HG03139 (cell line): ENCODE results near the gene MUL1.
"Not testable (repeated sequence)": the region's sequence is repeated elsewhere in the genome, so short reads cannot be mapped to it uniquely, and the experiment has no call there.

Experiments
- ATAC-seq: cut with Tn5 transposase; IDR thresholded peaks from one replicate; pipeline ENCODE4 v1.9.1; 2021; ENCODE audit not compliant: unreplicated experiment

MUL1 gene

DNA sequence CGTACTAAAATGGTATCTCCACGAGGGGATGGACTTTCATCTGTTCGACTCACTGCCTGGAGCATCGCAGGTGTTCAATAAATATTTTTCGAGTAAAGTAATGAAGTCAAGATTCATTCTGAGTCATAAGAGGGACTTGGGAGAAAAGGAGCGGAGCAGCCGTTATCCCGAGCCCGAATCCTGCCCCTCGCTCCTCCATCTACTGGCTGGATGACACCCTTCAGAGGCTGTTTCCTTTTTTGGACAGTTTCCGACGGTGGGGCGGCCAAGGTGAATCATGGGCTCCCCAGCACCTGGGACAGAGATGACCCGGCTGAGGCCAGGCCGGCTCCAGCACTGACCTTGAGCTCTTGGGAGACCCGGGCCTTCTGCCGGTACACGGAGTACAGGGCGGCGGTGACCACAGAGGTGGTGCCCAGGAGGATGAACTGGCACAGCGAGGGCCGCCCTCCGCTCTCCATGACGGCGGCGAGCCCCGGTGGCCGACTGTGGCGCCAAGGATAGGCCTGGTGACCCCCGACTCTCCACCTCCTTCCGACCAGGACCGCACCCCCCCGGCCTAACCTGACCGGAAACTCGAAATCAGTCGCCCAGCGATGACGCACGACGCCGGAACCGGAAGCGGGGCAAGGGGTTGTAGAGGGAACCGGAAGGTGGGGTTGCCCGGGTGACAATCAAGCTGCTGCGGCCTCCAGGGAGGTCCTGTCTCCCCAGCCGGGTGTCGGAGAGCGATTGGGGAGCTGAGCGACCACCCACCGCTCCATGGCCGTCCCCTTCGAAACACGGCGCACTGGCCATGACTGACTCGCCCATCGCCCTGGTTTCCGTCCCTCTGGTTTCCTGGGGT, at the start of gene MUL1:
MUL1 (minus strand) TSS at position 588 of the 847 bp plus-strand sequence; CDS start at position 461, 127 bp downstream.
- ATAC-seq, result peak; percentile 93

DNA sequence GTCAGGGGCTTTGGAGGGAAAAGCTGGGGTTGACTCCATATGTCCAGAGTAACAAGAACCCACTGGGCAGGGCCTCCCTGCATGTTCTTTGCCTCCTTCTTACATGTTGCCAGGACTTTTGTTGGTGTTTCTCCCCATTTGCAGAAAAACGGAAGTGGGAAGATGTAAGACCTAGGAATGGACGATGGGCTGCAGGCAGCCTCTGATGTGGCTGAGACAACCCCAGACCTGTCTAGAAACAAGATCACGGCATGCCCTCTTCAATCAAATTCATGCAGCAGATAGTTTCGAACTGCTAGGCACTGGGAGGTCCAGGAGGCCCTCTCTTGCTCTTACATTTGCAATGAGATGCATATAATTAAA, 47.8 kb upstream of the MUL1 start:
- ATAC-seq, result no peak

- no peak for ATAC-seq
Observed at GRCh38 chr1:20555025-20555757, 47.2 kb upstream of the MUL1 start.

- no peak for ATAC-seq
Observed at GRCh38 chr1:20552728-20553445, 44.9 kb upstream of the MUL1 start.

DNA sequence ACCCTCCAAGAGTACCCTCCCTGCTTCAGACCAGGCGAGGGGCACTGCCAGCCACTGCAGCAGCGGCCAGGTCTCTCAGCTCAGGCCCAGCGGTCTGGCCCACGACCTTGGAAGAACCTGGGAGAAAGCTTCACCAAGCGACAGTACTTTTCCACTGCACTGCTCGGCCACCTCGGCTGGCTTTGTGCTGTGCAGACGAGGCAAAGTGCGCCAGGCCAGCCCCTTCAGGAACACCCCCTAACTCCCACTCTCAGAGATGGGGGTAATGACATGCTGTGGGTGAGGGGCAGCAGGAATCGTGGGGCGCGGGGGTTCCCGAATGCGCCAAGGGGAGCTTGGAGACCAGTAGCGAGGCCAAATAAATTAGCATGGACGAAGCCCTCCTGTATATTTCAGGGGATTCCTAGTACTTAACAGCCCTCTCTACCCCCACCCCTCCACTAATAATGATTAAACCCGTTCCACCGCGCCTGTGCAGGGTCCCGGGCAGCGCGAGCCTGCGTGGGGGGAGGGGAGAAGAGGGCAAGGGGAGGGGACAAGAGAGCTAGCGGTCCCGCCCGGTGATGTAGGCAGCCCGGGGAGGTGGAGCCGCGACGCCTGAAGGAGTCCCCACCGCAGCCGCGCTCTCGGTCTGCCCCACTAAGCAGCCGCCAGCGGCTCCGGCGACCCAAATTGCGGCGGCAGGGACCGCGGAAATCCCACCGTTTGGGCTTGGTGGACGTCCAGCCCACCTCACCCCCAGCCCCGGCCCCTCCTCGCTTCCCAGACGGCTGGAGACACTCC, 44.2 kb upstream of the MUL1 start, which contains the start of gene FAM43B:
FAM43B (plus strand) TSS at position 629 of the 783 bp plus-strand sequence. CDS start 401 bp downstream, outside the sequence.
- ATAC-seq, result no peak

DNA sequence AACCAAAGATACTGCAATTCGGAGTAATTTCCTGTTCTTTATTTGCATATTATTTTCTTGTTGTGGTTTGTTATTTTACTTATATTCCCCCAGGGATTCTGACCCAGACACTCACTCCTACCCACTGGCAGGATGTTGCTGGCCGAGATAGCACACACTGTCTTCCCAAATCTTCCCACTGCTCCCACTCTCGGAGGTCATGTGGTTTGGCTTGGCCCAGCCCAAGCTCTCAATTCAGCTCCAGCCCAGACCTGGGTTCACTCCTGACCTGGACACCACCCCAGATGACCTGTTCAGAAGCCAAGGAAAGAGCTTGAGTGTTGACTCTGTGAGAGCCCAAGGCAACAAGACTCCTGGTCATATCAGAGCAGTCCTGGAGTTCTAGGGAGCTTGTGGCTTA, 43.2 kb upstream of the MUL1 start:
- no peak for ATAC-seq

DNA sequence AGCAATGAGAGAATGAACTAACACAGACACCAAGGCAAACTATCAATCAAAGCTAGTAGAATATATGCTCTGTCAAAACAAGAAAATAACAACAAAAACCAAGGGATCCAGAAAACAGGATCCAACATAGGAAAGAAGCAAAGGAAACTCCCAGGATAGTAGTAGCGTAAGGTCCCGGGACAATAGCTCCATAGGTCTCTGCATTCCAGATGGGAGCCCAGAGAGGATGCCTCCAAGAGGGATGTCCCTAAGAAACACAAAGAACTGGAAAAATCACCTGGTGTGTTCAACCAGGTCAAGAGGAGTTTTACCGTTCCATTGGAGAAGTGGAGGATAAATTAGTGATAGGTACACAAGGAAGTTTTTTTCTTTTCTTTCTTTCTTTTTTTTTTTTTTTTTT, 38.7 kb upstream of the MUL1 start:
- no peak for ATAC-seq

GRCh38 chr1:20540281-20540680, 32.3 kb upstream of the MUL1 start:
- no peak for ATAC-seq

DNA sequence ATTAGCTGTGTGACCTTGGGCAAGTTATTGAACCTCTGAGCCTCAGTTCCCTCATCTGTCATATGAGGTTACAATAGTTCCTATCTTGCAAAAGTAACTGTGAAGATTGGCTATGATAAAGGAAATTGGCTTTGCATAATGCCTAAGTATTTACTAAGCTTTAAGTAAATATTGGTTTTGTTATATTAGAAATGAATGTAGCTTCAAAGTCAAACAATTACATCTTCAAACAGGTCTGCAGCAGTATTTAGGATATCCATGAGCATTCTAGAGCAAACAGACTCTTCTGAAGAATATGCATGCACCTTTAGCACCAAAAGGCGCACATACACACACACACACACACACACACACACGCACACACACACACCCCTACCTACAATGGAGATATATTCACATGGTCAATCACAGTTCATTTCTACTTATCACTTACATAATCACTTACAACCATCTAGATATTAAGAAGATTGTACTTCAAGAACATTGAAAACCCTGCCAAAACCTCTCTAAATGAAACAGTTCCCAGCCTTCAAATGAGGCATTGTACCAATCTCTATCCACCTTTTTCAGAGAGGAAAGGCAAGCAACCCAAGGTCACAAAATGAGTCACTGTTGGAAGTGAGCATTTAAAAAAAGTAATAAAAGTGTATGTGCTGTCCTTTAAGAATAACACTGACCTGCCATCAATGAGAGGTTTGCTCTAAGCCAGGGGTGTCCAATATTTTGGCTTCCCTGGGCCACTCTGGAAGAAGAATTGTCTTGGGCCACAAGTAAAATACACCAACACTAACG, 31.0 kb upstream of the MUL1 start:
- ATAC-seq, result no peak

GRCh38 chr1:20538227-20538626, 30.3 kb upstream of the MUL1 start:
- no peak for ATAC-seq

- ATAC-seq, result no peak
Observed at GRCh38 chr1:20534659-20535417, 26.9 kb upstream of the MUL1 start.

- ATAC-seq, result no peak
Observed at GRCh38 chr1:20533635-20534034, 25.7 kb upstream of the MUL1 start.

DNA sequence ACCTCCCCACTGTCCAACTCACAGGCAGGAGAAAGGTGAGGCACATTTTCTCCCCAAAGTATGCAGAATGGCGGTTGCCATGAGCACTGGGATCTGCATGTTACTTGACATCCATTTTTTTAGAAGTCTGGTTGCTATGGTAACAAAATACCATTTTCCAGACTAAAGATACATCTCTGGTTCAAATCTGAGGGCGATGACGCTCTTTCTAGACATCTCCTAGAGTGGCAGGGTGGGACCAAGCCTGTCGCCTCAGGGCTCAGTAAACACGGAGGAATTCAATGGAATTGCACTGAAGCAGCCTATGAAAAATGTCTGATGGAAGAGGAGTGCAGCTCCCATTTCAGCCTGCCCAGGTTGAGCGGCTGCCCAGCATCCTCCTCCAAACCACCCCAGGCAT, 22.9 kb upstream of the MUL1 start:
- no peak for ATAC-seq

- no peak for ATAC-seq
Observed at GRCh38 chr1:20530306-20530705, 22.4 kb upstream of the MUL1 start.

- no peak for ATAC-seq
Observed at GRCh38 chr1:20528221-20528620, 20.3 kb upstream of the MUL1 start.

GRCh38 chr1:20526267-20526666, 18.3 kb upstream of the MUL1 start:
- ATAC-seq, result no peak

DNA sequence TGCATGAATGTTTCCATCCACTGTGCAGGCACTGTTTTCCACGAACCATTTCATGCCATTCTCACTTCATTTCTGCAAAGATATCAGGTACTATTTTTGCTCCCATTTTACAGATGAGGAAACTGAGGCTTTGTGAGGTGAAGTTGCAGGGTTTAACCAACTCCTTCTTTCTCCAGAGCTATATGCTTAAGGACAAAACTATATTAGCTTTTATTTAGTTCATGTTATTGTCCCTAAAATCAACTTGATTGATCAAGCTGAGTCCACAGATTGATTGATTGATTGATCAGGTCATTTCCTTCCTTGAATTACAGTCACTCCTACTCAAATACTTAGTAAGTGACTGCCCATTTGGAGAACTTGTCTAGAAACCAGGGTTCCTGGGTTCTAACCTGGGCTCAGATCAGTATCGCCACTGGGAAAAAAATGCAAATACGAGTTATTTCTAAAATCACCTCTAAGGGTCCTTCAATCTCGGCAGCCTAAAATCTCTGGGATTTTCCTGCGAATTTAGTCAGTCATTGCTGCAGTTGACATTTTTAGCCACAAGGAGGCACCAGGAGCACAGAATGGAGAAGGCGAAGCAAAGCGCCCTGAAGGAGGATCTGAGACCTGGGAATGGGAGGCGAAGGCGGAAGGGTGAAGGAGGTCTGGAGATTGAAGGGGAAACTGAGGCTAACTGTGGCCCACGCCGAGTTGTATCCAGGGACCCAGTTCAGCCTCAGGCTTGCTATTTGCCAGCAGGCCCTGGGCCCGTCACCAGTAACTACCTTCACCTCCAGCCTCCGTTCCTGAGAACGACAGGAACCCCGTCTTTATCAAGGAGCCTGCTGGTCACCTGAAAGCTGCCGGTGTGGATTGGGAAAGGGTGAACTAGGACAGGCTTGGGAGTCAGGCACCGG, 14.3 kb upstream of the MUL1 start:
- no peak for ATAC-seq

DNA sequence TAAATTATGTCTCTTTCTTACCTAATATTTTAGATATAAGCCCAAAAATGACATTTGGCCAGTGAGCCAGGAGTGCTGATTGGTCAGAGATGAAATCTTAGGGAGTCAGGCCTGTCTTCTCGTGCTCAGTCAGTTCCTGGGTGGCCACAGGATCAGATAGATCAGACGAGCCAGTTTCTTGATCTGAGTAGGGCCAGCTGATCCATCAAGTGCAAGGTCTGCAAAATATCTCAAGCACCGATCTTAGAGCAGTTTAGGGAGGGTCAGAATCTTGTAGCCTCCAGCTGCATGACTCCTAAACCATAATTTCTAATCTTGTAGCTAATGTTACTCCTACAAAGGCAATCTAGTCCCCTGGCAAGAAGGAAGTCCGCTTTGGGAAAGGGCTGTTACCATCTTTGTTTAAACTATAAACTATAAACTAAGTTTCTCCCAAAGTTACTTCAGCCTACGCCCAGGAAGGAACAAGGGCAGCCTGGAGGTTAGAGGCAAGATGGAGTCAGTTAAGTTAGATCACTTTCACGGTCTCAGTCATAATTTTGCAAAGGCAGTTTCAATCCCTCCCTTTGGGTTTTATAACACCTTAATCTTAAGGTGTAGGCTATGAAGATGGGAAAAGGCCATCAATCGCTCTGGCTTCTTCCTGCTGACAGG, 11.8 kb upstream of the MUL1 start:
- ATAC-seq, result not testable (repeated sequence)
